IMR-90 (cell line): ENCODE data around the gene SRGAP3. TPM values are rescaled to one million over a fixed set of nuclear protein-coding genes. Genes with fewer than 3 reads are reported as not detected.

Experiments
- ATAC-seq: fragments of 200-7000 bp; cut with Tn5 transposase; 2 replicates; pipeline ENCODE4 v1.9.1; 2020; ENCODE audit warnings: low read depth, mild to moderate bottlenecking, moderate library complexity
- BruUV-seq: library from RNA; stranded (reverse); fragments of 400-500 nt; replicated peaks from 2 replicates; lab custom pipeline; 2021; lab: Mats Ljungman, UMichigan
- CTCF ChIA-PET: fragments of 300-600 bp; formaldehyde crosslinking; extraction: SDS; loops from one replicate; lab custom pipeline; 2021; ENCODE audit warnings: antibody characterized with exemption; lab: Yijun Ruan, JAX
- POLR2A ChIA-PET: fragments of 300-600 bp; sonication (Branson Sonifier 250); formaldehyde crosslinking; loops from one replicate; lab custom pipeline; 2022; ENCODE audit warnings: antibody characterized with exemption; ENCODE audit not compliant: unreplicated experiment; lab: Charles Lee
- DNase-seq: peaks from one replicate; pipeline ENCODE4 v3.0.0; 2013
- H2AFZ ChIP-seq: replicated peaks from 2 replicates; pipeline ENCODE3; 2013; ENCODE audit warnings: low read length, mild to moderate bottlenecking; ENCODE audit not compliant: poor library complexity
- H2AK5ac ChIP-seq: 2 replicates; pipeline ENCODE4 v1.6.1; 2013; ENCODE audit warnings: low read depth, low read length, inconsistent platforms
- H2AK9ac ChIP-seq: replicated peaks from 2 replicates; pipeline ENCODE3; 2013; ENCODE audit warnings: mild to moderate bottlenecking, low read depth, low read length, moderate library complexity; ENCODE audit not compliant: poor library complexity
- H2BK120ac ChIP-seq: 2 replicates; pipeline ENCODE4 v1.6.1; 2013; ENCODE audit warnings: low read depth, low read length, inconsistent platforms
- H2BK15ac ChIP-seq: 3 replicates; pipeline ENCODE4 v1.6.1; 2013; ENCODE audit warnings: low read depth, low read length, inconsistent platforms
- H2BK20ac ChIP-seq: 2 replicates; pipeline ENCODE4 v1.6.1; 2013; ENCODE audit warnings: low read depth, mild to moderate bottlenecking, inconsistent platforms, low read length, moderate library complexity
- H2BK5ac ChIP-seq: 2 replicates; pipeline ENCODE4 v1.6.1; 2013; ENCODE audit warnings: mild to moderate bottlenecking, low read depth, low read length, inconsistent platforms; ENCODE audit not compliant: poor library complexity, severe bottlenecking
- H3K14ac ChIP-seq: replicated peaks from 2 replicates; pipeline ENCODE4 v1.6.1; 2013; ENCODE audit warnings: low read depth, low read length, inconsistent platforms
- H3K18ac ChIP-seq: 2 replicates; pipeline ENCODE4 v1.6.1; 2013; ENCODE audit warnings: low read depth, low read length, control low read depth
- H3K23ac ChIP-seq: 2 replicates; pipeline ENCODE4 v1.6.1; 2013; ENCODE audit warnings: low read depth, low read length, inconsistent platforms
- H3K27ac ChIP-seq: 2 replicates; pipeline ENCODE4 v1.5.1; 2013; ENCODE audit warnings: mild to moderate bottlenecking, control low read depth, low read length; ENCODE audit not compliant: insufficient read depth
- H3K27me3 ChIP-seq: 2 replicates; pipeline ENCODE4 v1.6.1; 2013; ENCODE audit warnings: low read length; ENCODE audit not compliant: control insufficient read depth, insufficient read depth
- H3K36me3 ChIP-seq: 2 replicates; pipeline ENCODE4 v1.6.1; 2013; ENCODE audit warnings: low read length, mixed read lengths; ENCODE audit not compliant: control insufficient read depth, insufficient read depth
- H3K4ac ChIP-seq: 2 replicates; pipeline ENCODE4 v1.6.1; 2013; ENCODE audit warnings: low read depth, low read length, inconsistent platforms
- H3K4me1 ChIP-seq: 2 replicates; pipeline ENCODE4 v1.6.1; 2013; ENCODE audit warnings: low read length, mixed read lengths; ENCODE audit not compliant: control insufficient read depth, insufficient read depth
- H3K4me2 ChIP-seq: 2 replicates; pipeline ENCODE4 v1.6.1; 2013; ENCODE audit warnings: low read depth, mild to moderate bottlenecking, control low read depth, low read length, moderate library complexity
- H3K4me3 ChIP-seq: 2 replicates; pipeline ENCODE4 v1.5.1; 2013; ENCODE audit warnings: low read depth, mild to moderate bottlenecking, control low read depth, low read length, moderate library complexity; ENCODE audit not compliant: insufficient read depth
- H3K56ac ChIP-seq: 2 replicates; pipeline ENCODE4 v1.6.1; 2013; ENCODE audit warnings: low read length, inconsistent platforms; ENCODE audit not compliant: insufficient read depth; ENCODE audit errors: extremely low read depth
- H3K79me1 ChIP-seq, 2 experiments: 2 replicates each; pipeline ENCODE4 v1.6.1; 2013; ENCODE audit warnings: low read length in 2 of 2, inconsistent platforms in 1 of 2, low read depth in 1 of 2
- H3K9ac ChIP-seq: 2 replicates; pipeline ENCODE4 v1.6.1; 2013; ENCODE audit warnings: low read depth, low read length, control low read depth
- H3K9me1 ChIP-seq: 2 replicates; pipeline ENCODE4 v1.6.1; 2013; ENCODE audit warnings: low read length, inconsistent platforms; ENCODE audit not compliant: insufficient read depth
- H3K9me3 ChIP-seq: 2 replicates; pipeline ENCODE4 v1.6.1; 2013; ENCODE audit warnings: low read length; ENCODE audit not compliant: control insufficient read depth, insufficient read depth
- H4K20me1 ChIP-seq: 2 replicates; pipeline ENCODE4 v1.6.1; 2013; ENCODE audit warnings: low read length, inconsistent platforms; ENCODE audit not compliant: insufficient read depth
- H4K5ac ChIP-seq: 2 replicates; pipeline ENCODE4 v1.6.1; 2013; ENCODE audit warnings: mild to moderate bottlenecking, low read depth, low read length, control low read depth
- H4K8ac ChIP-seq, 2 experiments: 2 replicates each; pipeline ENCODE4 v1.6.1; 2013; ENCODE audit warnings: low read depth in 2 of 2, low read length in 2 of 2, control low read depth in 1 of 2, inconsistent platforms in 1 of 2
- H4K91ac ChIP-seq: 2 replicates; pipeline ENCODE4 v1.6.1; 2013; ENCODE audit warnings: low read depth, low read length, inconsistent platforms; ENCODE audit not compliant: insufficient read depth
- BHLHE40 ChIP-seq: fragments of 150-350 bp; IDR thresholded peaks from 2 replicates; pipeline ENCODE4 v1.6.1; 2016; ENCODE audit warnings: mild to moderate bottlenecking, low read depth, low read length
- CHD1 ChIP-seq: IDR thresholded peaks from 2 replicates; pipeline ENCODE4 v1.6.1; 2012; ENCODE audit warnings: low read depth, low read length, improper control_type of control experiment
- FOS ChIP-seq: fragments of 150-350 bp; IDR thresholded peaks from 2 replicates; pipeline ENCODE4 v1.6.1; 2016; ENCODE audit warnings: low read depth, low read length
- MXI1 ChIP-seq: IDR thresholded peaks from 2 replicates; pipeline ENCODE4 v1.6.1; 2012; ENCODE audit warnings: low read depth, mild to moderate bottlenecking, low read length, moderate library complexity, borderline replicate concordance
- NFE2L2 ChIP-seq: fragments of 150-350 bp; IDR thresholded peaks from 2 replicates; pipeline ENCODE4 v1.6.1; 2016; ENCODE audit warnings: low read depth, mild to moderate bottlenecking, low read length
- POLR2A ChIP-seq: IDR thresholded peaks from 2 replicates; pipeline ENCODE4 v1.6.1; 2012; ENCODE audit warnings: mild to moderate bottlenecking, low read depth, low read length
- RAD21 ChIP-seq: IDR thresholded peaks from 2 replicates; pipeline ENCODE4 v1.6.1; 2012; ENCODE audit warnings: low read length, improper control_type of control experiment
- RCOR1 ChIP-seq: IDR thresholded peaks from 2 replicates; pipeline ENCODE4 v1.6.1; 2012; ENCODE audit warnings: mild to moderate bottlenecking, low read length, improper control_type of control experiment; ENCODE audit not compliant: insufficient replicate concordance
- RFX5 ChIP-seq: IDR thresholded peaks from 2 replicates; pipeline ENCODE4 v1.8.0; 2012; ENCODE audit warnings: low read depth, mild to moderate bottlenecking, low read length, moderate library complexity
- SMC3 ChIP-seq: fragments of 150-350 bp; IDR thresholded peaks from 2 replicates; pipeline ENCODE4 v1.6.1; 2016; ENCODE audit warnings: low read depth, mild to moderate bottlenecking, antibody characterized with exemption, low read length, moderate library complexity
- WGBS, 2 experiments: methylation state at CpG; one replicate each; pipeline versions ENCODE4 v1.1.5 to v1.1.7; 2013; ENCODE audit warnings: missing lambda C conversion rate in 2 of 2; ENCODE audit not compliant: insufficient read length in 1 of 2; ENCODE audit errors: extremely low coverage in 2 of 2; 5-methylcytosine and 5-hydroxymethylcytosine counted together
- dilution Hi-C: fragments of 300-500 bp; cut with HindIII; formaldehyde crosslinking; loops from one replicate; pipeline ENCODE4 v1.14.3; 2018; ENCODE audit warnings: low sequenced_read_pairs; ENCODE audit not compliant: unreplicated experiment
- in situ Hi-C: fragments of 300-500 bp; cut with MboI; formaldehyde crosslinking; loops from 3 replicates; pipeline ENCODE4 v1.14.3; 2019; ENCODE audit warnings: low sequenced_read_pairs, inconsistent platforms, mixed read lengths
- intact Hi-C: fragments of 100-400 bp; cut with micrococcal nuclease; formaldehyde crosslinking; loops from 2 replicates; pipeline ENCODE4 v1.10.0; 2022
- polyA plus RNA-seq, 3 experiments: library from polyadenylated mRNA; depleted of rRNA; stranded (reverse); fragments of >200 nt; gene quantifications; 2 replicates each; pipeline ENCODE4 v1.2.3, GENCODE V29; 2012; ENCODE audit warnings: low replicate concordance in 1 of 3
- total RNA-seq: library from RNA; depleted of rRNA; stranded (reverse); fragments of >200 nt; gene quantifications from 2 replicates; pipeline ENCODE4 v1.2.3, GENCODE V29; 2012
- TF ChIP-seq, protein P1 (sequence below): conservative IDR thresholded peaks from 2 replicates; pipeline ENCODE4 v1.5.1; 2012; ENCODE audit warnings: mild to moderate bottlenecking, low read depth, low read length, improper control_type of control experiment

The SRGAP3 gene
- total and polyA plus RNA-seq, 2 of the 4 experiments (the other 2 are of a cell fraction), result 0.68 to 1.4 TPM

DNA sequence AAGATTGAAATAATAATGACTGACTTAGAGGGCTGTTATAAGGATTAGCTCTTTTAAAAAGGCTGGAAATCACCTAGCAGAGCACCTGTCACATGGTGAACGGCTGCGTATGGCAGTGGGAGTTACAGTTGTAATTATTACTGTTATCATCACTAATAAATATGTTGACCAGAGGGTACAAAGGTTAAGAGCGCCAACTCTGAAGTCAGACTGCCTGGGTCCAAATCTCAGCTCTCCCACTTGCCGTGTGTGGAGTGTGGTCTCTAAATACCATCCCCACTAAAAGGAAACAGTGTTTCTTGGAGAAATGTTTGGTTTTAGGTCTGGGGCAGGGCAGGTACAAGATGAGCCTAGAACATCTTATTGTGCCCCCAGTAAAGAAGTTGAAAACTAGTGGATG lies 280.2 kb downstream of the SRGAP3 start:
- no peaks in the 10 kb centered on the region for H4K20me1 ChIP-seq
- WGBS, 2 experiments, result no CpG with 5 or more reads among the region's 4 CpGs
- ChIA-PET POLR2A (no interaction called here), CTCF (no interaction called here)
- no peak overlapping the region for H2BK20ac ChIP-seq
- no peak overlapping the region for H2BK15ac ChIP-seq
- no peak overlapping the region for H3K14ac ChIP-seq
- H4K91ac ChIP-seq, result no peak overlapping the region
- no peak overlapping the region for H2AK5ac ChIP-seq
- H2BK5ac ChIP-seq, result no peak overlapping the region
- H4K8ac ChIP-seq, result no peak overlapping the region
- no peak overlapping the region for H3K27ac ChIP-seq
- H3K4ac ChIP-seq, result no peak overlapping the region
- H3K4me2 ChIP-seq, result no peak overlapping the region
- no peak overlapping the region for H3K4me3 ChIP-seq
- TF ChIP-seq, protein P1, sequence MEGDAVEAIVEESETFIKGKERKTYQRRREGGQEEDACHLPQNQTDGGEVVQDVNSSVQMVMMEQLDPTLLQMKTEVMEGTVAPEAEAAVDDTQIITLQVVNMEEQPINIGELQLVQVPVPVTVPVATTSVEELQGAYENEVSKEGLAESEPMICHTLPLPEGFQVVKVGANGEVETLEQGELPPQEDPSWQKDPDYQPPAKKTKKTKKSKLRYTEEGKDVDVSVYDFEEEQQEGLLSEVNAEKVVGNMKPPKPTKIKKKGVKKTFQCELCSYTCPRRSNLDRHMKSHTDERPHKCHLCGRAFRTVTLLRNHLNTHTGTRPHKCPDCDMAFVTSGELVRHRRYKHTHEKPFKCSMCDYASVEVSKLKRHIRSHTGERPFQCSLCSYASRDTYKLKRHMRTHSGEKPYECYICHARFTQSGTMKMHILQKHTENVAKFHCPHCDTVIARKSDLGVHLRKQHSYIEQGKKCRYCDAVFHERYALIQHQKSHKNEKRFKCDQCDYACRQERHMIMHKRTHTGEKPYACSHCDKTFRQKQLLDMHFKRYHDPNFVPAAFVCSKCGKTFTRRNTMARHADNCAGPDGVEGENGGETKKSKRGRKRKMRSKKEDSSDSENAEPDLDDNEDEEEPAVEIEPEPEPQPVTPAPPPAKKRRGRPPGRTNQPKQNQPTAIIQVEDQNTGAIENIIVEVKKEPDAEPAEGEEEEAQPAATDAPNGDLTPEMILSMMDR, result no peak
- TF ChIP-seq RFX5 (no peak), MXI1 (no peak), SMC3 (no peak), RCOR1 (no peak), NFE2L2 (no peak), POLR2A (no peak), FOS (no peak), BHLHE40 (no peak), RAD21 (no peak), CHD1 (no peak)
- H3K56ac ChIP-seq, result no peak overlapping the region
- no peak overlapping the region for H3K23ac ChIP-seq
- H2BK120ac ChIP-seq, result no peak overlapping the region
- peaks cover 2% of the 10 kb centered on the region; the same call in 1 of the 2 replicates for H3K27me3 ChIP-seq
- in situ Hi-C loops (loop anchor here (10.0 kb wide), 1 partner anchor 194 kb away; no protein-coding TSS in a partner anchor), dilution Hi-C loops (no loop called here), intact Hi-C loops (loop anchor here (10.0 kb wide), 2 partner anchors 304 to 524 kb away; no protein-coding TSS in a partner anchor)
- no peaks in the 10 kb centered on the region for H3K9me1 ChIP-seq
- no peaks in the 10 kb centered on the region for H3K79me1 ChIP-seq
- no peak overlapping the region for H3K9ac ChIP-seq
- peaks cover 3% of the 10 kb centered on the region; the same call in 1 of the 2 replicates for H3K4me1 ChIP-seq
- H3K9me3 ChIP-seq, result no peaks in the 10 kb centered on the region
- no peak for DNase-seq
- no peak overlapping the region for H2AFZ ChIP-seq
- no peak overlapping the region for H2AK9ac ChIP-seq
- H3K36me3 ChIP-seq, result no peaks in the 10 kb centered on the region
- BruUV-seq, result no TSS peak
- H4K5ac ChIP-seq, result no peak overlapping the region
- no peak overlapping the region for H3K18ac ChIP-seq
- ATAC-seq, result no peak
